Testis (tissue), 3 donors: ENCODE measurements around the gene LNP1. TPM values are rescaled to one million over a fixed set of nuclear protein-coding genes. Genes with fewer than 3 reads are reported as not detected.

ENCODE experiments used
- DNase-seq: peaks from one replicate; pipeline ENCODE4 v3.0.0-alpha.2; 2019
- H3K27ac ChIP-seq, 2 donors: fragments of 200-600 bp; sonication (generic); one replicate each; pipeline ENCODE4 v1.5.1; 2019
- H3K27me3 ChIP-seq: fragments of 200-600 bp; sonication (generic); one replicate; pipeline ENCODE4 v1.5.1; 2019
- H3K36me3 ChIP-seq: fragments of 200-600 bp; sonication (generic); one replicate; pipeline ENCODE4 v1.5.1; 2017; ENCODE audit warnings: low read depth; ENCODE audit errors: missing control alignments
- H3K4me1 ChIP-seq: fragments of 200-600 bp; sonication (generic); one replicate; pipeline ENCODE4 v1.5.1; 2019
- H3K4me3 ChIP-seq, 2 donors: fragments of 200-600 bp; sonication (generic); one replicate each; pipeline ENCODE4 v1.5.1; 2017 to 2019
- H3K9me3 ChIP-seq: fragments of 200-600 bp; sonication (generic); one replicate; pipeline ENCODE4 v1.5.1; 2017
- CTCF ChIP-seq, 3 experiments: fragments of 450-650 bp in 2 of 3; fragments of 200-600 bp in 1 of 3; sonication (generic) in 1 of 3; IDR thresholded peaks; one replicate each; pipeline ENCODE4 v1.5.1; 2016 to 2019; ENCODE audit warnings: antibody characterized with exemption in 3 of 3, mild to moderate bottlenecking in 2 of 3, moderate library complexity in 1 of 3
- POLR2A ChIP-seq: fragments of 450-650 bp; IDR thresholded peaks from one replicate; pipeline ENCODE4 v1.6.1; 2017; ENCODE audit warnings: antibody characterized with exemption, mild to moderate bottlenecking, moderate library complexity
- WGBS, 2 donors: methylation state at CpG; one replicate each; pipeline ENCODE4 v1.1.5; 2018; 5-methylcytosine and 5-hydroxymethylcytosine counted together
- intact Hi-C: fragments of 100-400 bp; cut with DNase I; formaldehyde crosslinking; loops from one replicate; pipeline ENCODE4 v1.15.1; 2023; ENCODE audit warnings: low total_unique reads
- polyA plus RNA-seq: library from polyadenylated mRNA; stranded (reverse); fragments of 350-450 nt; fragmentation: Illumina TruSeq; extraction: RNeasy Lipid Tissue Mini Kit (QIAGEN cat#74804); gene quantifications from one replicate; pipeline ENCODE4 v1.2.3, GENCODE V29; 2014; ENCODE audit warnings: low read depth, low replicate concordance; ENCODE audit not compliant: insufficient read depth
- total RNA-seq, 2 donors: library from RNA; depleted of rRNA; stranded (reverse); fragments of >200 nt; gene quantifications; one replicate each; pipeline ENCODE4 v1.2.3, GENCODE V29; 2016

LNP1 gene
- total and polyA plus RNA-seq, 3 donors from 2014 or later = 14.1 to 57.6 (median 20.9) TPM

- H3K4me1 ChIP-seq = peaks cover 5% of the 10 kb centered on the region
- intact Hi-C loops = no loop called here
Observed at GRCh38 chr3:100486808-100487207, 85.5 kb downstream of the LNP1 start.

GRCh38 chr3:100489118-100489517 is 87.8 kb downstream of the LNP1 start:
- no peak overlapping the region for H3K27ac ChIP-seq
- TF ChIP-seq CTCF (IDR thresholded peaks at IDR 0.05) (no peak), POLR2A (no peak)
- no peak overlapping the region for H3K4me3 ChIP-seq
- no peaks in the 10 kb centered on the region for H3K27me3 ChIP-seq
- no peaks in the 10 kb centered on the region for H3K36me3 ChIP-seq
- no peak for DNase-seq
- H3K9me3 ChIP-seq = no peaks in the 10 kb centered on the region
- intact Hi-C loops = no loop called here
- no peaks in the 10 kb centered on the region for H3K4me1 ChIP-seq
- WGBS, 2 donors = 74 to 80% methylated on average over 1 of the region's 1 CpG

More at GRCh38 chr3:100486808-100487207, 85.5 kb downstream of the LNP1 start:
- TF ChIP-seq POLR2A = no peak
- TF ChIP-seq CTCF (IDR thresholded peaks at IDR 0.05) = no peak
- no peaks in the 10 kb centered on the region for H3K9me3 ChIP-seq
- H3K4me3 ChIP-seq = no peak overlapping the region
- no peaks in the 10 kb centered on the region for H3K27me3 ChIP-seq
- WGBS, 2 donors = 92 to 100% methylated on average over 2 of the region's 2 CpGs
- no peak for DNase-seq
- no peaks in the 10 kb centered on the region for H3K36me3 ChIP-seq
- H3K27ac ChIP-seq = no peak overlapping the region

GRCh38 chr3:100492059-100493006 is 91.0 kb downstream of the LNP1 start, which contains the start of gene TMEM45A:
Gene TMEM45A (plus strand): TSS chr3:100492619. CDS start chr3:100555212, 62,593 bp downstream.
- TF ChIP-seq POLR2A (no peak), CTCF (IDR thresholded peaks at IDR 0.05) (no peak)
- WGBS, 2 donors = 0 to 1% methylated on average over 39 to 56 of the region's 56 CpGs
- DNase-seq = peak; percentile 97
- peak within 1 kb of the TSS; percentile 46 to 78 for H3K27ac ChIP-seq
- no peaks in the 10 kb centered on the region for H3K4me1 ChIP-seq
- H3K4me3 ChIP-seq = peak within 1 kb of the TSS; percentile 49 to 75
- intact Hi-C loops = no loop called here
- H3K27me3 ChIP-seq = no peaks in the 10 kb centered on the region
- H3K36me3 ChIP-seq = no peaks in the 10 kb centered on the region
- H3K9me3 ChIP-seq = no peaks in the 10 kb centered on the region

- intact Hi-C loops = no loop called here
- Histone ChIP-seq H3K9me3 (no peaks in the 10 kb centered on the region), H3K27me3 (no peaks in the 10 kb centered on the region), H3K4me1 (no peaks in the 10 kb centered on the region), H3K4me3 (no peak overlapping the region), H3K27ac (no peak overlapping the region), H3K36me3 (no peaks in the 10 kb centered on the region)
- no peak for DNase-seq
- TF ChIP-seq POLR2A (no peak), CTCF (IDR thresholded peaks at IDR 0.05) (no peak)
Observed at GRCh38 chr3:100496711-100497261, 95.4 kb downstream of the LNP1 start.
